Measurements from ENCODE around the gene SIAE.

GRCh38 chr11:124648610-124649009 lies 24.9 kb downstream of the SIAE start:
- TF ChIP-seq CTCF (conservative IDR thresholded peaks at IDR 0.05; ENCODE audit: low read length) (no peak), EZH2phosphoT487 (IDR thresholded peaks at IDR 0.05; ENCODE audit: borderline replicate concordance) (no peak)
